OCI-LY1 (cell line): ENCODE measurements around the gene SMAD4.

ENCODE experiments used
- CTCF ChIP-seq: fragments of 200-600 bp; sonication (generic), shearing (Covaris generic); IDR thresholded peaks from 2 replicates; pipeline ENCODE4 v1.5.1; 2017; ENCODE audit warnings: mild to moderate bottlenecking, antibody characterized with exemption, low read length, moderate library complexity, mixed read lengths
- EZH2 ChIP-seq: fragments of 200-600 bp; sonication (generic), shearing (Covaris generic); IDR thresholded peaks from 2 replicates; pipeline ENCODE4 v1.8.0; 2017; ENCODE audit warnings: borderline replicate concordance, mixed run types, mild to moderate bottlenecking, antibody characterized with exemption, low read length, moderate library complexity, mixed read lengths

GRCh38 chr18:51070545-51070944, 40.5 kb downstream of the SMAD4 start:
- TF ChIP-seq EZH2 (no peak), CTCF (no peak)
